ENCODE data around the gene TRAM2. TPM values are rescaled to one million over a fixed set of nuclear protein-coding genes. Genes with fewer than 3 reads are reported as not detected.

TRAM2 gene
- total and polyA plus RNA-seq, 2 donors from 2014 or later, result 4.5 to 20.7 TPM

- H3K36me3 ChIP-seq (ENCODE audit: control insufficient read depth in 2 of 3, insufficient read depth in 3 of 3, low read length in 3 of 3), result peaks cover 0 to 8% (median 2%) of the 10 kb centered on the region in 3 donors
- H3K4me3 ChIP-seq (ENCODE audit: low read length in 3 of 3), result no peak overlapping the region
- no peak for TF ChIP-seq CTCF (IDR thresholded peaks at IDR 0.05; ENCODE audit: borderline replicate concordance, extremely low read depth, insufficient read depth)
- H3K27ac ChIP-seq (ENCODE audit: low read depth in 2 of 2, low read length in 2 of 2), result no peak overlapping the region
- H3K9me3 ChIP-seq (ENCODE audit: control insufficient read depth in 2 of 3, insufficient read depth in 1 of 3, low read length in 3 of 3), result no peaks in the 10 kb centered on the region
- H3K9ac ChIP-seq (ENCODE audit: low read length in 3 of 3), result no peak overlapping the region
- FAIRE-seq (no peak), DNase-seq (no peak)
- H3K4me1 ChIP-seq (ENCODE audit: control insufficient read depth in 2 of 3, insufficient read depth in 2 of 3, low read depth in 1 of 3, low read length in 3 of 3), result no peaks in the 10 kb centered on the region
- intact Hi-C loops (cut with DNase I), result no loop called here
- no peaks in the 10 kb centered on the region for H3K27me3 ChIP-seq (ENCODE audit: control insufficient read depth, insufficient read depth, low read length)
These were observed 45.5 kb downstream of the TRAM2 start for GRCh38 chr6:52531396-52531795.

DNA sequence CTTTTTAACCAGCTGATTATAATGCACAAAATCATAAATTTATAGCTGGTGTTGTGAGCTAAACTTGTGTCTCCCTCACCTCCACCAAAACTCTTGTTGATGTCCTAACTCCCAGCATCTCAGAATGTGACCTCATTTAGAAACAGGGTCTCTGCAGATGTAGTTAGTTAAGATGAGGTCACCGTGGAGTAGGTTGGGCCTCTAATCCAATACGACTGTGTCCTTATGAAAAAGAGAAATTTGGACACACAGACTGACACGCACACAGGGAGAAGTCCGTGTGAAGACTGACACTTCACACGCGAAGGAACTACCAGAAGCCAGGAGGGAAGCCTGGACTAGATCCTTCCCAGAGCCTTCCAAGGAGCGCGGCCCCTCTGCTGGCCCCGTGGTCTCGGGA is 46.5 kb downstream of the TRAM2 start:
- Histone ChIP-seq H3K4me1 (ENCODE audit: control insufficient read depth in 2 of 3, insufficient read depth in 2 of 3, low read depth in 1 of 3, low read length in 3 of 3) (no peaks in the 10 kb centered on the region), H3K4me3 (ENCODE audit: low read length in 3 of 3) (no peak overlapping the region), H3K9ac (ENCODE audit: low read length in 3 of 3) (no peak overlapping the region), H3K9me3 (ENCODE audit: control insufficient read depth in 2 of 3, insufficient read depth in 1 of 3, low read length in 3 of 3) (no peaks in the 10 kb centered on the region), H3K27me3 (ENCODE audit: control insufficient read depth, insufficient read depth, low read length) (no peaks in the 10 kb centered on the region), H3K36me3 (ENCODE audit: control insufficient read depth in 2 of 3, insufficient read depth in 3 of 3, low read length in 3 of 3) (peaks cover 0 to 8% (median 2%) of the 10 kb centered on the region in 3 donors), H3K27ac (ENCODE audit: low read depth in 2 of 2, low read length in 2 of 2) (no peak overlapping the region)
- no peak for FAIRE-seq
- DNase-seq, result no peak
- intact Hi-C loops (cut with DNase I), result no loop called here
- TF ChIP-seq CTCF (IDR thresholded peaks at IDR 0.05; ENCODE audit: borderline replicate concordance, extremely low read depth, insufficient read depth), result no peak

DNA sequence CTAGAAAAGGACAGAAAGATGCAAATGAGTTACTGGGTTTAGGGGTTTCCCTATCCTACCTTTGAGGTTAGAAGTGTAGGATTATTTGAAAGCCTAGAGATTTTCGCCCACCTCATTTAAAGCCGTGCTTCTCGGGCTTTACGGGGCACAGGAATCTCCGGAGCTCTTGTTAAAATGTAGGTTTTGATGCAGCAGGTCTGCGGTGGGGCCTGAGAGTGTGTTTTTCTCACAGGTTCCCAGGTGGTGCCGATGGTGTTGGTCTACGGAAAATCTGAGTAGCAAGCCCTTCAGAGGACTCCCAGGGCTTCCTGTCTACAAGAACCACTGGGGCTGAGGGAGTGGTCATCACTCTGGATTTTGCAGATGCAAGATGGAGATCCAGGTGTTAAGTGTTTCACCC is 47.5 kb downstream of the TRAM2 start:
- Histone ChIP-seq H3K9ac (ENCODE audit: low read length in 3 of 3) (no peak overlapping the region), H3K4me1 (ENCODE audit: control insufficient read depth in 2 of 3, insufficient read depth in 2 of 3, low read depth in 1 of 3, low read length in 3 of 3) (no peaks in the 10 kb centered on the region), H3K27me3 (ENCODE audit: control insufficient read depth, insufficient read depth, low read length) (no peaks in the 10 kb centered on the region), H3K9me3 (ENCODE audit: control insufficient read depth in 2 of 3, insufficient read depth in 1 of 3, low read length in 3 of 3) (no peaks in the 10 kb centered on the region), H3K27ac (ENCODE audit: low read depth in 2 of 2, low read length in 2 of 2) (no peak overlapping the region), H3K36me3 (ENCODE audit: control insufficient read depth in 2 of 3, insufficient read depth in 3 of 3, low read length in 3 of 3) (peaks cover 0 to 4% (median 0%) of the 10 kb centered on the region in 3 donors), H3K4me3 (ENCODE audit: low read length in 3 of 3) (no peak overlapping the region)
- FAIRE-seq (no peak), DNase-seq (no peak)
- no peak for TF ChIP-seq CTCF (IDR thresholded peaks at IDR 0.05; ENCODE audit: borderline replicate concordance, extremely low read depth, insufficient read depth)
- intact Hi-C loops (cut with DNase I), result no loop called here

GRCh38 chr6:52527436-52527835 is 49.4 kb downstream of the TRAM2 start:
- no peak for DNase-seq
- H3K36me3 ChIP-seq (ENCODE audit: control insufficient read depth in 2 of 3, insufficient read depth in 3 of 3, low read length in 3 of 3), result peaks cover 0 to 4% (median 0%) of the 10 kb centered on the region in 3 donors
- H3K9ac ChIP-seq (ENCODE audit: low read length in 3 of 3), result no peak overlapping the region
- H3K4me3 ChIP-seq (ENCODE audit: low read length in 3 of 3), result no peak overlapping the region
- no peak for TF ChIP-seq CTCF (IDR thresholded peaks at IDR 0.05; ENCODE audit: borderline replicate concordance, extremely low read depth, insufficient read depth)
- FAIRE-seq, result no peak
- no peaks in the 10 kb centered on the region for H3K4me1 ChIP-seq (ENCODE audit: control insufficient read depth in 2 of 3, insufficient read depth in 2 of 3, low read depth in 1 of 3, low read length in 3 of 3)
- no peaks in the 10 kb centered on the region for H3K27me3 ChIP-seq (ENCODE audit: control insufficient read depth, insufficient read depth, low read length)
- H3K27ac ChIP-seq (ENCODE audit: low read depth in 2 of 2, low read length in 2 of 2), result no peak overlapping the region
- intact Hi-C loops (cut with DNase I), result no loop called here
- H3K9me3 ChIP-seq (ENCODE audit: control insufficient read depth in 2 of 3, insufficient read depth in 1 of 3, low read length in 3 of 3), result no peaks in the 10 kb centered on the region
